NCI-H748 (cell line): ENCODE results near the gene CLEC20A.

ENCODE experiments used
- DNase-seq: peaks from one replicate; lab custom pipeline; 2025; ENCODE audit not compliant: unreplicated experiment; lab: John Stamatoyannopoulos, UW

The CLEC20A gene

GRCh38 chr1:178496410-178497135 is at the start of gene CLEC20A:
Gene CLEC20A, minus strand, starts transcription at chr1:178496964. Its CDS starts 25 bp downstream, at chr1:178496939.
- no peak for DNase-seq

GRCh38 chr1:178544531-178544930 is 47.8 kb upstream of the CLEC20A start:
- no peak for DNase-seq

GRCh38 chr1:178543290-178543607 is 46.5 kb upstream of the CLEC20A start:
- peak; percentile 44 for DNase-seq

- DNase-seq = peak; percentile 69
These were observed 46.0 kb upstream of the CLEC20A start for GRCh38 chr1:178542554-178543289.

GRCh38 chr1:178541829-178542553 is 45.2 kb upstream of the CLEC20A start:
- peak; percentile 33 for DNase-seq

- DNase-seq = no peak
These were observed 44.6 kb upstream of the CLEC20A start for GRCh38 chr1:178541379-178541778.

- DNase-seq = no peak
These were observed 43.9 kb upstream of the CLEC20A start for GRCh38 chr1:178540646-178541045.

- no peak for DNase-seq
These were observed 43.4 kb upstream of the CLEC20A start for GRCh38 chr1:178540204-178540603.

- no peak for DNase-seq
These were observed 42.5 kb upstream of the CLEC20A start for GRCh38 chr1:178539291-178539690.

GRCh38 chr1:178538192-178538916 is 41.6 kb upstream of the CLEC20A start:
- DNase-seq = no peak

GRCh38 chr1:178537382-178538090 is 40.8 kb upstream of the CLEC20A start:
- DNase-seq = no peak

GRCh38 chr1:178536844-178537371 is 40.1 kb upstream of the CLEC20A start:
- no peak for DNase-seq

GRCh38 chr1:178536329-178536728 is 39.6 kb upstream of the CLEC20A start:
- no peak for DNase-seq

- DNase-seq = no peak
These were observed 37.5 kb upstream of the CLEC20A start for GRCh38 chr1:178534137-178534868.

- no peak for DNase-seq
These were observed 36.6 kb upstream of the CLEC20A start for GRCh38 chr1:178533121-178533946.

- DNase-seq = peak; percentile 63
These were observed 35.6 kb upstream of the CLEC20A start for GRCh38 chr1:178532392-178532791.

- no peak for DNase-seq
These were observed 35.1 kb upstream of the CLEC20A start for GRCh38 chr1:178531887-178532286.

GRCh38 chr1:178530502-178530901 is 33.7 kb upstream of the CLEC20A start:
- no peak for DNase-seq

GRCh38 chr1:178530037-178530402 is 33.3 kb upstream of the CLEC20A start:
- no peak for DNase-seq
